IPS-18a (cell line): ENCODE results near the gene GALNT1.

Source experiments
- H3K27ac ChIP-seq: one replicate; pipeline ENCODE4 v1.5.1; 2013; ENCODE audit warnings: low read length
- H3K27me3 ChIP-seq: one replicate; pipeline ENCODE4 v1.6.1; 2013; ENCODE audit warnings: mild to moderate bottlenecking, low read length; ENCODE audit not compliant: control insufficient read depth, insufficient read depth
- H3K36me3 ChIP-seq: one replicate; pipeline ENCODE4 v1.6.1; 2013; ENCODE audit warnings: low read depth, low read length; ENCODE audit not compliant: control insufficient read depth
- H3K4me1 ChIP-seq: one replicate; pipeline ENCODE4 v1.6.1; 2013; ENCODE audit warnings: low read depth, low read length; ENCODE audit not compliant: control insufficient read depth
- H3K4me3 ChIP-seq: one replicate; pipeline ENCODE4 v1.5.1; 2013; ENCODE audit warnings: low read length
- H3K9ac ChIP-seq: one replicate; pipeline ENCODE4 v1.6.1; 2013; ENCODE audit warnings: mild to moderate bottlenecking, low read length, moderate library complexity
- H3K9me3 ChIP-seq: one replicate; pipeline ENCODE4 v1.6.1; 2013; ENCODE audit warnings: low read depth, low read length; ENCODE audit not compliant: control insufficient read depth

Gene GALNT1

DNA sequence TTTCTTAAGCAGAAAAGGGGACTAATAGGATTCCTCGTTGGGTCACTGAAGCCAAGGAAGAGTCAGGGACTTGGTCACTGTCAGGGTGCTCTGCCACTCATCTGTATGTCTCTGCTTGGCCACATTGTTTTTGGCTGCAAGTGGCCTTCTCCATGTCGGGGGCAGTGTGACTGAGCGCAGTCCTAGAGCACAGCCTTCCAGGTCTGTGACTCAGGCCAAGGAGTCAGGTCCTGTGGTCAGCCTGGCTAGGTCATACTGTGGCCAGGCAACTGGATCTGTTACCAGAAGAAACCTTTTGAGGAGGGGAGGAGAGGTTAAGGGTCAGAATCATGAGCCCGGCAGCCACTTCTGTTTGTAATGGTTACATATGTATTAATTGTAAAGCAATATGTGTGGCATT, 61.3 kb downstream of the GALNT1 start:
- H3K36me3 ChIP-seq: no peaks in the 10 kb centered on the region

DNA sequence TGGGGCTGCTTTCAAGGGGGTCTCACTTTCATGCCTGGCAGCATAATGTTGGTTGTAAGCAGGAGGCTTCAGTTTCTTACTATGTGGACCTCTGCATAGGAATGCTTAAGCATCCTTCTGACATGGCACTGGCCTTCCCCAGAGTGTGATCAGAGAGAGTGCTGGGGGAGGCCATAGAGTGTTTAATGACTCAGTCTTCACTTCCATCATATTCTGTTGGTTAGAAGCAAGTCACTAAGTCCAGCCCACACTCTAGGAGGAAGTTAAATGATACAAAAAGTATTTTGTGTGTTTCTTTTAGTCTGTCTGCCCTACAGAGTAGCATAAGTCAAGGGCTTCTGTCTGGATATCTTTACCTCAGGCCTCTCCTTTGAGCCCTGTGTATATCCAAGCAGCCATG, 64.9 kb downstream of the GALNT1 start:
- H3K27ac ChIP-seq: no peak overlapping the region
- no peak overlapping the region for H3K4me3 ChIP-seq
- H3K9ac ChIP-seq: no peak overlapping the region
- H3K36me3 ChIP-seq: no peaks in the 10 kb centered on the region
- H3K4me1 ChIP-seq: no peaks in the 10 kb centered on the region
- no peaks in the 10 kb centered on the region for H3K9me3 ChIP-seq
- no peaks in the 10 kb centered on the region for H3K27me3 ChIP-seq

More for the DNA sequence above, 61.3 kb downstream of the GALNT1 start:
- H3K27ac ChIP-seq: no peak overlapping the region
- H3K9me3 ChIP-seq: no peaks in the 10 kb centered on the region
- H3K4me1 ChIP-seq: peaks cover 7% of the 10 kb centered on the region
- H3K9ac ChIP-seq: no peak overlapping the region
- H3K4me3 ChIP-seq: no peak overlapping the region
- H3K27me3 ChIP-seq: no peaks in the 10 kb centered on the region

GRCh38 chr18:35653392-35654135, 72.0 kb downstream of the GALNT1 start:
- Histone ChIP-seq H3K4me1 (no peaks in the 10 kb centered on the region), H3K36me3 (no peaks in the 10 kb centered on the region), H3K9ac (no peak overlapping the region), H3K27me3 (no peaks in the 10 kb centered on the region), H3K9me3 (no peaks in the 10 kb centered on the region), H3K27ac (no peak overlapping the region), H3K4me3 (no peak overlapping the region)

DNA sequence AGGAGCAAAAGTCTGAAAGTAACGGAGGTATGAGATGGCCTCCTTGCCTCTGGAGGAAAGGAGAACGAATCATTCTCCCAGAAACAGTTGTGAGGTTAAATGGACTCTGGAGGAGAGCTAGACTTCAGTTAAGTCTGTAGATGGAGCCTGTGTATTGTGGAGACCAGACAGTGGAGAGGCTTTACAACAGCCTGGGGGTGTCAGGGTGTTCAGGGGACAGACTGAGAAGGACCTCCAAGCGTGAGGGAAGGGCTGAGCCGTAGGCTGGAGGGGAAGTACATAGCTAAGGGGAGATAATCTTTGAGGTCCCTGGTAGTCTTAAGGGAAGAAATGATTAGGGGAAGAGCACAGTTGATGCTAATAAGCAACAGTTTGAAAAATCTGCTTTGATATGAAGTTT, 76.6 kb downstream of the GALNT1 start:
- Histone ChIP-seq H3K4me3 (no peak overlapping the region), H3K9me3 (no peaks in the 10 kb centered on the region), H3K9ac (no peak overlapping the region), H3K4me1 (peaks cover 12% of the 10 kb centered on the region), H3K36me3 (no peaks in the 10 kb centered on the region), H3K27ac (no peak overlapping the region), H3K27me3 (no peaks in the 10 kb centered on the region)

- Histone ChIP-seq H3K36me3 (peaks cover 9% of the 10 kb centered on the region), H3K4me3 (no peak overlapping the region), H3K9me3 (no peaks in the 10 kb centered on the region), H3K27me3 (no peaks in the 10 kb centered on the region), H3K4me1 (peaks cover 12% of the 10 kb centered on the region), H3K9ac (no peak overlapping the region), H3K27ac (no peak overlapping the region)
Observed at GRCh38 chr18:35661483-35662146, 80.1 kb downstream of the GALNT1 start.

DNA sequence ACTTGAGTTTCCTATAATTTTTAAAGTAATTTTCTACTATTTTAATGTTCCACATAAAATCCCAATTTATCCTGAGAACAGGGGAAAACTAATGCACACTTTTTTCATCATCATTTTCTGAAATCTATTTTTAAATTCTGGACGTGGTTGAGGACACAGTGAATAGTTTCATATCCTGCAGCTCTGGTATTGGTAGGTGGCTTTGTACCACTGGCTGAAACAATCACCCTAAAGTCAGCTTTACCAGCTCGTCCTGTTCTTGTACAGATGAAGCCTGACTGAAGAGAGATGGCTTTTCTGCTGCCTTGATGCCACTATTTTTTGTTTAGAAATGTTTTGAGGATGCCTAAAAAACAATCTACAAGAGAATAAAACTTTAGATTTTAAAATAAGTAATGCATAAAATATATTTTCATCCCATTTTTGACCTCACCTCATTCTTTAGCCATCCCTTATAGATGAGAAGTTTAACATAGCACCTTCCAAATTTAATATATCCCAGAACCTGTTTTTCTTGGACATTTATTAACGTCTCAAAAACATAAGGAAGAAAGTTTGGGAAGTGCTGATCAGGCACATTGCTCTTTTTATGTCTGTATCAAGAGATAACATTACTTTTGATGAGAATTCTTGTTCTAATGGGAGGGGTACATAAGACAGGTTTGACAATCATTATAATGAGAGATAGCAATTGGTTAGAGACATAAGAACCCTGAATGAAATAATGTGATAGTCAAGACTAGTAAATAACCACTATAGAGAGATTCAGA, 80.9 kb downstream of the GALNT1 start:
- Histone ChIP-seq H3K27me3 (no peaks in the 10 kb centered on the region), H3K9ac (no peak overlapping the region), H3K4me1 (peaks cover 12% of the 10 kb centered on the region), H3K36me3 (peaks cover 9% of the 10 kb centered on the region), H3K4me3 (no peak overlapping the region), H3K9me3 (peaks cover 5% of the 10 kb centered on the region), H3K27ac (no peak overlapping the region)

GRCh38 chr18:35671966-35672603, 90.5 kb downstream of the GALNT1 start:
- H3K27ac ChIP-seq: no peak overlapping the region
- H3K4me1 ChIP-seq: no peaks in the 10 kb centered on the region
- H3K9ac ChIP-seq: no peak overlapping the region

GRCh38 chr18:35672897-35673296, 91.4 kb downstream of the GALNT1 start:
- H3K36me3 ChIP-seq: no peaks in the 10 kb centered on the region

More at GRCh38 chr18:35671966-35672603, 90.5 kb downstream of the GALNT1 start:
- Histone ChIP-seq H3K27me3 (no peaks in the 10 kb centered on the region), H3K9me3 (peaks cover 4% of the 10 kb centered on the region), H3K4me3 (no peak overlapping the region), H3K36me3 (no peaks in the 10 kb centered on the region)

GRCh38 chr18:35673682-35674081, 92.1 kb downstream of the GALNT1 start:
- Histone ChIP-seq H3K4me3 (no peak overlapping the region), H3K36me3 (no peaks in the 10 kb centered on the region), H3K9ac (no peak overlapping the region), H3K9me3 (no peaks in the 10 kb centered on the region), H3K4me1 (no peaks in the 10 kb centered on the region), H3K27me3 (no peaks in the 10 kb centered on the region), H3K27ac (no peak overlapping the region)

More at GRCh38 chr18:35672897-35673296, 91.4 kb downstream of the GALNT1 start:
- Histone ChIP-seq H3K4me3 (no peak overlapping the region), H3K27me3 (no peaks in the 10 kb centered on the region), H3K27ac (no peak overlapping the region), H3K4me1 (no peaks in the 10 kb centered on the region), H3K9ac (no peak overlapping the region), H3K9me3 (no peaks in the 10 kb centered on the region)

DNA sequence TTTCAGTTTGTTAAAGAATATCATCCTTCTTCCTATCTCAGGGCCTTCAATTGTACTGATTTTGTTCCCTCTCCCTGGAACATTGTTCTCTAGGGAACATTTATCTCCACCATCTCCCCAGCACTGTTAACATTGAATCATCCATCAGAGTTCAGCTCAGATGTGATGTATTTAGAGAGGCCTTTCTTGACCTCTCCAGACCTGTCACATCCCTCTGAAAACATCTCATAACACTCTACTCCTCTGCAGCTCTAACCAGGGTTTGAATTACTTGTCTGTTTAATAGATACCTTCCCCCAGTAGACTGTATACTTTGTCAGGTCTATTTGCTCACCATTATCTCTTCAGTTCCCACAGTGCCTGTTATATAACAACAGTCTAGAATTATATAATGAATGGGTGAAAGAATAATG, 98.6 kb downstream of the GALNT1 start:
- Histone ChIP-seq H3K27me3 (no peaks in the 10 kb centered on the region), H3K4me3 (no peak overlapping the region), H3K9ac (no peak overlapping the region), H3K36me3 (no peaks in the 10 kb centered on the region), H3K9me3 (no peaks in the 10 kb centered on the region), H3K4me1 (no peaks in the 10 kb centered on the region), H3K27ac (no peak overlapping the region)

GRCh38 chr18:35682281-35682867, 100.8 kb downstream of the GALNT1 start:
- Histone ChIP-seq H3K9me3 (no peaks in the 10 kb centered on the region), H3K4me3 (no peak overlapping the region), H3K9ac (no peak overlapping the region), H3K36me3 (no peaks in the 10 kb centered on the region), H3K27ac (no peak overlapping the region), H3K27me3 (no peaks in the 10 kb centered on the region), H3K4me1 (no peaks in the 10 kb centered on the region)
